Fibroblast of skin of scalp (primary cell): ENCODE results near the gene MAS1.
A peak's percentile ranks its signal among the peaks of the same experiment; 100 is the strongest.

ENCODE experiments used
- DNase-seq: peaks from one replicate; pipeline ENCODE4 v3.0.0-alpha.2; 2013

Gene MAS1

DNA sequence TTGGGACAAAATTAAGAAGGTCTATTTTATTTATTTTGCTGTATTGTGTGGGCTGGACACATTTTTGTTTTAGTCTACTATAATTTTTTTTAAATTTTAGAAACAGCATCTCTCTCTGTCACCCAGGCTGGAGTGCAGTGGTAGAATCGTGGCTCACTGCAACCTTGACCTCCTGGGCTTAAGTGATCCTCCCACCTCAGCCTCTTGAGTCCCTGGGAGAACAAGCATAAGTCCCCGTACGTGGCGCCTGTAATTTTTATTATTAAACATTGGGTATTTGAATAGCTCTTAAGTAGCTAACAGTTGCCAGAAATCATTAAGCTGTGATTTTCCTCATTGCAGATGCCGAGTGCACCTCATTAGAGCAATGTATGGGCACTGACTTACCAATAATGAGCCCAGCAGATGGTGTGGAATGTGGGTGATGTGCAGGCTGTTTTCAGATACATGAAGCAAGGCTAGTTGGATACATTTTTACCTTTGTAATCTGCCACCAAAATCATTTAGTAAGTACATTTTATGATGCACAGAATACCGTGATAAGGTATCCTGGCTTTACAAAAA, 10.3 kb upstream of the MAS1 start:
- DNase-seq, result no peak

DNA sequence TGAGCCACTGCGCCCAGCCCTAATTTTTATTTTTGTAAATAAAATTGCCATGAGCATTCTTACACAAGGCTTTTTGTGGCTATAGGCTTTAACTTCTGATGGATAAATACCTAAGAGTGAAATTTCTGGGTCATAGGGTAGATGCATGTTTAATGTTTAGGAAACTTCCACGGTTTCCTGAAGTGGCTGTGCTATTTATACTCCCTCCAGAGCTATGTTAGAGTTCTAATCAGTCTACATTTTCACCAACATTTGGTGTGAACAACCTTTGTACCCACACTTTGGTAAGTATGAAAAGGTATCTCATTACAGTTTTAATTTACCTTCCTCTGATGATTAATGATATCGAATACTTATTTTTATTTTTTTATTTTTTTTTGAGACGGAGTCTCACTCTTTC, 6.1 kb upstream of the MAS1 start:
- no peak for DNase-seq

DNA sequence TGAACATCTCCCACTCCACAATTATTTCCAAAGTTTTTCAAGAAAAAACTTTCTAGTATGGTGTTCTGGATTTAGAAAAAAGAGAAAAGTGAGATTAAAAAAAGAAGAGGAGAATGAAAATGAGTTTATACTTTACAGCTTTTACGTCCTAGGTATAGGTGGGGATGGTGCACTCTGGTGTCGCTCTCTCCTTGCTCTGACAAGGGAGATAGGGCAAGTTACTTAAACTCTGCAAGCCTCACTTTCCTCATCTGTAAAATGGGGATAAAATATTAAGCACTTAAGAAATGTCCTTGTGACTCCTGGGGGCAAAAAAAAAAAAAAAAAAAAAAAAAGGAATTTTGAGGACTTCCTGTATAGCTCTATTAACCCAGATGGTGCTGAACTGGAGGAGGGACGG, 4.5 kb upstream of the MAS1 start:
- no peak for DNase-seq

DNA sequence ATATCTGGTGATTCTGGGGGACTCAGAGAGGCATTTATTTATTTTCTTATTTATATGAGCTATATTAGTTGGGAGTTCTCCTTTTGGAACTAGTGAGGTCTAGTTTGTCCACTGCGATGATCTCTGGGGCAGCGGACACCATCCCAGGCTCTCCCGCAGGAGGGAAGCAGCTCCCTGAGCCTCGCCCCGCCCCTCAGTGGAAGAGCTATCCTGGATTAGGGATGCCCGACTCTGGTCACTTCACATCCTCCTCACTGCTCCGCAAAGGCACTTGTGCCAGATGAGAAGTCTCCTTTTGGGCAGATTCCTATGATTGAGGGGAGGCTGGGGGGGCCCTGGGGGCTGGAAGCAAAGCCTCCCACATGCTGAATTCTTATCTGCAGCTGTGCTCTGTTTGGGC, 3.6 kb upstream of the MAS1 start:
- DNase-seq, result no peak

DNA sequence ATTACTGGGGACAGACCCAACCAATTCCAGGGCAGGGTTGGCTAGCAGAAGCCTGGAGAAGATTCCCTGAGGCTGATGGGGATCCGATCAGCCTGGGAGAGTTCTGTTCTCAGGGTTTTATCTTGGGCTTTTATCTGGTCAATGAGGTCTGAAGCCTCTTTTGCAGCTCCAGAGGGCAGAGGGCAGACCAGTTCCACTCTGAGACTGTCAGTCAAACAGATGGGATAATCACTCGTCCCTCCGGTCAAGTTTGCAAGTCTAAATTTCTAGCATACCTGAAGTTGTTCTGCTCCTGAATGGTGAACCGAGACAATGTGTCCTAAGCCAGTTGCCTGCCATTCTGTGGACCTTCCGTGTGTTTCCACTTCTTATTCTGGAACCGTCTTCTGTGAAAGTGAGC, 3.0 kb upstream of the MAS1 start:
- DNase-seq, result no peak

DNA sequence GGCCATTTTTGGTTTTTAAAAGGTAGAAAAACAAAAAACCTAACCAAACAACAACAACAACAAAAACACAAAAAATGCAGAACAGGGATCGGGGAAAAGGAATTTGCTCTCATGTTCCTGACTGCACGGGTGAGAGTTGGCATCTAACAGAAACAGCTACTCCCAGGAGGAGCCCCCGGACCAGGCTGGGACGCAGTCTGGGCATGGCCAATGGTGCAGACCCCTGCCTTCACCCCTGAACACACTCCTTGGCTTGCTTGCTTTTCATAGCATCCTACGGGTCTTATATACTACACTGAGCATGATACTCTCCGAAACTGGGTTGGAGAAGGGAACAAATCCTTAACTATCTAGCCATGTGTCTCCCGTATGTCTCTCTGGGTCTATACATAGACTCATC, 587 bp upstream of the MAS1 start:
- no peak for DNase-seq

DNA sequence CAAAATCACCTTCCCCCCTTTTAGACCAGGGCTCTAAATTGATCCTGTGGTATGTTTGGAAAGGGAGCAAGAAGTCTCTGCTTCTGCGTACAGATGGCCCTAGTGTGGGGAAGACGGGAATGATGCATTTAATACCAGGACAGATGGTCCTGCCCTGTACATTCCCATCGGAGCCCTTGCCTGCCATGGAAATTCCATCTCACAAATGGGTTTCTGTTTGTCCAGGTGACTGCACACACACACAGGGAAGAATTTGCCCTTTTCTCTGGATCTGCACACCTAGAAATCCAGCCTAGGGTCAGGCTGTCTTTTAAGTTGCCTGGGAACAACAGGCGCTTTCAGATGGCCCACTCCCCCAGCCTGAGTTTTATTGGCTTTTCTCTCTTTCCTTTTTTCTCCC, 1.3 kb downstream of the MAS1 start:
- no peak for DNase-seq

DNA sequence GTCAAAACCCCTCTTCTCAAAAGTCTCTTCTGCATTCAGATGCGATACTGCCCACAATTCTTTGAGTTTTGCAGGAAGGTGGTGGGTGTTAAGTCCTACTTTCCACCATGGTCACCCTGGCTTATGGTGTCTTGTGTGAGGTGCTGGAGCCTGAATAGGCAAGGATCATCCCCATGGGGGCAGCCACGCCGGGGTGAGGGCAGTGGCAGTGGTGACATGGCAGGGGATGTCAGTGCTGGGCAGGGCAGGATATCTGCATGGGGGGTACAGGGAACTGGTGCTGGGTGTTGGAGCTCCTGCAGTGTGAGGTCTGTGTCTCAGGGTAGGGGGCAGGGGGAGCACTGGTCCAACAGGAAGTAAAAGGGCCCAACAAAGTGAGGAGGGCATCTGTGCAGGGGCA, 2.3 kb downstream of the MAS1 start:
- DNase-seq, result no peak

DNA sequence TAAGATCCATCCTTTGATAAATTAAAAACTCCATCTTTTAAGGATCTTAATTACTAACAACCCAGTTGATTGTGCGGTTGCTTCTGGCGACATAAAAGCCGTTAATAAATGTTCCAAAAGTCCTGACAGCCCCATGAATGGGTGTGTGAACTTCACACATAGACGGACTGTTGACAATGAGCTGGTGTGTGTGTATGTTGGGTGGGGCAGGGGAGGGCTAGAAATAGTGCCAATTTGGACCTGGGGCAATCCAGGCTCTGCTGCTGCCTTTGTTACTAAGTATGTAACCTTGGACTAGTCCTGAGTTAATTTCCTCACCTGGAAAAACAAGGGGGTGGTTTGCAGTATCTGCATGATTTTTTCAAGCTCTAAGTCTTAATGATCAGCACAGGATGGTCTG, 4.2 kb downstream of the MAS1 start:
- no peak for DNase-seq

DNA sequence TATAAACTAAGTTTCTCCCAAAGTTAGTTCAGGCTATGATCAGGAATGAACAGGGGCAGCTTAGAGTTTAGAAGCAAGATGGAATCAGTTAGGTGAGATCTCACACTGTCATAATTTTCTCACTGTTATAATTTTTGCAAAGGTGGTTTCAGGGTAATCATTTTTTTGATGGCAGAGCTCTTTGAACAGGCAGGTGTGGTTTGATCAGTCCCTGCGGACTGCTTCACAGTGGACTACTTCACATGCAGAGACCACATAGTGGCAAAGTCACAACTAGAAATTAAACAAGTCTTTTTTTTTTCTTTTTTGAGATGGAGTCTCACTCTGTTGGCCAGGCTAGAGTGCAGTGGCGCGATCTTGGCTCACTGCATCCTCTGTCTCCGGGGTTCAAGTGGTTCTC, 6.8 kb downstream of the MAS1 start:
- DNase-seq, result no peak

DNA sequence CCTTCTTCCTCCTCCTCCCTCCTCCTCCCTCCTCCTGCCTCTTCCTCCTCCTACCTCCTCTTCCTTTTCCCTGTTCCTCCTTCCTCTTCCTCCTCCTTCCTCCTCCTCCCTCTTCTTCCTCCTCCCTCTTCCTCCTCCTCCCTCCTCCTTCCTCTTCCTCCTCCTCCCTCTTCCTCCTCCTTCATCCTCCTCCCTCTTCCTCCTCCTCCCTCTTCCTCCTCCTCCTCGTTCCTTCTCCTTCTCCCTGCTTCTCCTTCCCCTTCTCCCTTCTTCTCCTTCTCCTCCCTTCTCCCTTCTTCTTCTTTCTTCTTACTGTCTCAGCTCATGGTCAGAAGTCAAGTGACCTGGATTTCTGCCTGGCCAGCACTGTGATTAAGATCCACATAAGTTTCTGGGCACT, 7.7 kb downstream of the MAS1 start:
- DNase-seq, result no peak

DNA sequence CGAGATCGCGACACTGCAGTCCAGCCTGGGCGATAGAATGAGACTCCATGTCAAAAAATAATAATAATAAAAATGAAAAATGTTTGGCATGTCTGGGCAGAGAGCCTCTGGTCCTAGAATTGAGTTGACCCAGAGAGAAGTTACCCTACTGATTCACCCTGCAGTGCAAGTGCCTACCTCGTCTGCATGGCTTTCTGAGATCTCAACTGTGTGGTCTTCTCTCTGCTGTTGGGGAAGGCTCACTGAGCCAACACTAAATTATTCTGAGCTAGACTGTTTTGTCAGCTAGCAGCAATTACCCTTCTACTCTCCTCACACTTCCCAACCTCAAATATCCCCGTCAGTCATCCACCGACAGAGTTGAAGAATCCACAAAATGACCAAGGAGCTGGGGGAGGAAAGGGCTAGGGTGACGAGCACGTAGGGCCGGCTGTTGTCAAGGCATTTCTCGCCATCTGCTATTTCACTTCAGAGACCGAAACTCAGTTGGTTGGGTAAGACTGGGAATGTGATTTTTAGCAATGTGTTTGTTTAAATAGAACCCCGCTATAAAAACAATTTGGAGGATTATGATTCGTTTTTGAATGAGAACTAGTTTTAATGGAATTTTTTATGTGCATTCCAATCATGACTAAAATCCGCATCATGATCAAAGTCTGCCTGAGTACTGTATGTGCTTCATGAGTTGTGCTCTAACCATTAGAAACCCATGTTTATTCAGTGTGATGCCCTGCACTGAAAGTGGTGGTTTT, 9.4 kb downstream of the MAS1 start:
- peak; percentile 96 for DNase-seq

DNA sequence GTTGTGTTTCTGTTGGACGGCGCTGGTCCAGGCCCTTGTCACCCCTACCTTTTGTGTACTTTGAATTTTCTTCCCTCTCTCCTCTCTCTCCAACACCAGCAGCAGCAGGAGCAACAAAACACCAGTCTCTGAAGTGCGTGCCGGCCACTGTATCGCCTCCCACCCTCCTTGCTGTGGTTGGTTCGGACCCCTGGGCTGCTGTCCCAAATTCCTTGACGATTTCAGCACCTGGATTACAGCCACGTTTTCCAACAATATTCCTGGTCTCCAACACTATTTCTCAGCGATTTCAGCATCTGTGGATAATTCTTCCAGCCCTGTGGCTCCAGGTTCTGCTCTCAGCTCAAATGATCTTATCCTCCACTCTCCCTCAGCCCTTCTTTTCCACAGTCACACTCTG, 11.8 kb downstream of the MAS1 start:
- DNase-seq, result no peak

DNA sequence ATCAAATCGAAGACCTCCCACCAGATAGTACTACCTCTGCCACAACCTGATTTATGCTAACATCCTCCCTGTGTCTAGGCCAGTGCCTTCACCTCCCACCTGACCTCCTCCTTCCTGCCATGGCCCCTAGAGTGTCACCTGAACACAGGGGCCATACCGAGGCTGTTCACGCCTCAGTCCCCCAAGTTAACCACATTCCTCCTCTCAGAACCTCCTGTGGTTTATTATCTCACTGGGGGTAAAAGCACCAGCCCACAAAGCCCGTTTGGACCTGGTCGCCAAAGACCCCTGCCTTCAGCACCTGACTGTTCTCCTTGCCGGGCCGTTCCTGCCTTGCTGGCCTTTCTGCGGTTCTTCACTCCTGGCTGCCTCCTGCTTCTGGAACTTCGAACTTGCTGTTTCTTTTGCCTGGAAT, 13.7 kb downstream of the MAS1 start:
- no peak for DNase-seq

DNA sequence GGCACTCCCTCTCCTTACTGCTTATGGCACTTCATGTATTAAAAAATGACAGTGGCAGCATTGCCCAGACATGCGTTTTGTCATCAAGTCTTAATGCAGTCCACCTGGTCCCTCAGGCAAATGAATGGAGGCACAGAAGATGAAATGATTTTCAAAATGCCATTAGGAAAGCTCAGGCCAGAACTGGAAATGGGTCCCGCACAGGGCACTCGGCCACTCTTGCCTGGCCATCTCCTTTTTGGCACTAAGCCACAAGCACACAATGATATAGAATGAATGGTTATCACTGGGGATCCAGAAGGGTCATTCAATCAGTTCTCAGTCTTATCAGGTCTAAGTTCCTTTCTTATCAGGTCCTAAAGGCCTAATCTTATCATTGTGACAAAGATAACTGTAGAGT, 15.6 kb downstream of the MAS1 start:
- DNase-seq, result no peak

DNA sequence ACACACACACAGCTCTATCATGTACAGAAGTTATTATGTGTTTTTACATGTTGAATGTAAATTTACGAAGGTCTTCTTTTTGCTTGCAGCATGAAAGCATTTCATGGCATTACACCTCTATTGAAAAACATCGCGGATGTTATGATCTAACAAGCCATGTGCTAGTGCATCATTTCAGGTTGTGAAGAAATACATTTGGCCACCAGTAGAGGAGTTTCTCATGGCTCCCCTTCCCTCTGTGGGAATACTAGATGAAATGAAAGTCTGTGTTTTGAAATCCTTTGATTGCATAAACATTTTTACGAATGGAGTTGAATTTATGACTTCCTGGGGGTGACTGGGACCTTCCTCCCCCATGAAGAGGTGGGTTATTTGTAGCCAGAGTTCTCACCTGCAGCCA, 17.7 kb downstream of the MAS1 start:
- no peak for DNase-seq

DNA sequence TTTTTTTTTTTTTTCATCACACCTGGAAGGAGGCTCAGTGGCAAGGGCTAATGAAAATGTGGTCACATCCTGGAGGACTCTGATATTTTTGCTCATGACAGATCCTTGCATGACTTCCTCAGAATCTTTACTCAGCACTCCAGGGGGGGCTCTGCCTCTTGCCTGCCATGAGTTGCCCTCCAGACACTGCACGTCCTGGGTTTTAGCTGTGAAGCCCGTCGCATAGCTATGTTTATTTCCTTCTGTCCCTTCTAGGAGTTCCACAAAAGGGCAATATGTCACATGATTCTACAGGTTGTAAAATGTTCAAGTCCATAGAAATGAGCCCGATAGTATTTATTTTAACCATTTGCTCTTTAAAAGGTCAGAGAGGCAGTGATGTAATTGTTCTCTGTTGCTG, 18.2 kb downstream of the MAS1 start:
- DNase-seq, result no peak

DNA sequence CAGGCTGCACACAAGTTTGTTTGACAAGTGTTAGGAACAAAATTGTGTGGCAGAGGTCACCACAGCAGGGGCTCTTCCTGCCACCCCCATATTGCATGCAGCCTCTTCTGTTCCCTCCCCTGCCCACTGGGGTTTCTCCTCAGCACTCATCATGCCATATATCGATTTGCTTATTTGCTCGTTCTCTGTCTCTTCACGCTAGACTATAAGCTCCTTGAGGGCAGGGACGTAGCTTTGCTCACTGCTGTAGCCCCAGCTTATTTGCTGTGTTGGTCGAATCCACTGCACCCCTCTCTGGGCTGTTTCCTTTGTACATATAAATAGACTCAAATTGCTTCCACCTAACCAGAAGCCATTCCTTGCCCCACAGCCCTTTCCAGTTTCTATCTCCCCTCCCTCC, 19.6 kb downstream of the MAS1 start:
- DNase-seq, result no peak

DNA sequence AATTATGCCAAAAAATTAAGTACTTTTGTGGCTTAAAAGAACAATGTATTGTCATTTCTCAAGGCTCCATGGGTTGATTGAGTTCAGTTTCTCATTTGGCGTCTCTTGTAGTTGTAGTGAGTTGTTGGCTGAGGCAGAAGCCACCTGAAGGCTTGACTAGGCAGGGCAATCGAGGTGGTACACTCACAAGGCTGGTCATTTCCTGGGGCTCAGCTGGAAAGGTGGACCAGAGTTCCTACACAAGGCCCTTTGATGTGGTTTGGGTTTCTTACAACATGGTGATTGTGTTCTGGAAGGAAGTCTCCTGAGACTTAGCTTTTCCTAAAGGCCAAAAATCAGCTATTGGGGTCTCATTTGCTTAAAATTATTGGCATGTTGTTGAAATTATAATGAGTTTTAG, 22.6 kb downstream of the MAS1 start:
- DNase-seq, result no peak

DNA sequence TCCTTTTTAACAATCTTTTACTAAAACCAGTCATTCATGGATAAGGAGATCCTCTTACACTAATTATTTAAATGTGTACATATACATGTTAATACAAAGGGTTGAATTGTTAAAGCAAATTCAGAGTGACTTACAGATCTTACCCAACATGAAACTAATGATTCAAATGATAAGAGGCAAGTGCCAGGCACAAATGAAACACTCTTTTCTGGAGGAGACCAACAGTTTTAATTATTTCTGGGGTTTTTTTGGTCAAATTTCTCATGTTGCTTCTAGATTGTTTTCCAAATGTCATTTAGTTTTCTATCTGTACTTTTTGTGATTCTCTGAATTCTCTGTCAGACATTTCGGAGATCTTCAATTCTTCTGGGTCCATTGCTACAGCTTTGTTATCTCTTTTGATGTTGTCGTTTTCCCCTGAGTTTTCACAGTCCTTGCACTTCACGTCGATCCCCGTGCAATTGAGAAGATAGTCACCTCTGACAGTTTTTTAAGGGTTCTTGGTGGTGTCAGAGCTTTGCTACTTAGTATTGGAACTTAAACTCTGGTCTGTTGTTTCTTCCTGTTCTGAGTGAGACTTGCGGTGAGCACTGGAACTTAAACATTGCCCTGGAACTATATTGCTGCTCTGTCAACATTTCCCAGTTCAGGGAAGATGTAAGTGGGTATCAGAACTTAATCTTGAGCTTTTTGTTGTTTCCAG, 23.2 kb downstream of the MAS1 start:
- DNase-seq, result no peak

DNA sequence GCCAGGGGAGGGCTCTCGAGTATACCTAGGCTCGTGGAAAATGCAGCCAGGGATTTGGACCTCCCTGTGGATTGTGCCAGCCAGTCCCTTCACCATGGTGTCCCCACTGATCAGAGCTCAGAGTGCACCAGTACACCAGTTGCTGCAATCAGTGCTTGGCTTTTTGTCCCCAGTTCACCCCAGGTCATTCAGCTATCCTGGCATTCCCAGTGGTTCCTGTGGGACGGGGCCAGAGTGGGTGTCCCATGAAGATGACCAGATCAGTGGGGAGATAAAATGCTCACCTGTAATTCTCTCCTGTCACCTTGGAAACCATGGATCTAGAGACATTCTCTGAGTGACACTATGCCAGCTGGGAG, 23.8 kb downstream of the MAS1 start:
- DNase-seq, result no peak

DNA sequence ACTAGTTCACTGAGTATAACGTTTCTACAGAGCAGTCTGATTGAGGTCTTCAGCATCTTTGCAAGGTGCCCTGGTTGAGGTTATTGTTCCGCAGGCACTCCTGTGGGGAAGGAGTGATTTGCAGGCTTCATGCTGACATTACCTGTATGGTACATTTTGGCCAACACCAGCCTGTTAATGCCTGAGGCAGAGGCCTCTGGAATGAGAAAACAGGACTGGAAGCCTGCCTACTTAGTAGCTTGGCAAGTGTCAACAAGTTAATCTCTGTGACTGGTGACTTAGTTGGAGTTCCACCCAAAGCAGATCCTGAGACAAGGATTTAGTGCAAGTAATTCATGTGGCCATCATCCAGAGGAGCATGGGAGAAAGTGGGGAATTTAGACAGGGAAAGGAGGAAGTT, 24.6 kb downstream of the MAS1 start:
- DNase-seq, result no peak

DNA sequence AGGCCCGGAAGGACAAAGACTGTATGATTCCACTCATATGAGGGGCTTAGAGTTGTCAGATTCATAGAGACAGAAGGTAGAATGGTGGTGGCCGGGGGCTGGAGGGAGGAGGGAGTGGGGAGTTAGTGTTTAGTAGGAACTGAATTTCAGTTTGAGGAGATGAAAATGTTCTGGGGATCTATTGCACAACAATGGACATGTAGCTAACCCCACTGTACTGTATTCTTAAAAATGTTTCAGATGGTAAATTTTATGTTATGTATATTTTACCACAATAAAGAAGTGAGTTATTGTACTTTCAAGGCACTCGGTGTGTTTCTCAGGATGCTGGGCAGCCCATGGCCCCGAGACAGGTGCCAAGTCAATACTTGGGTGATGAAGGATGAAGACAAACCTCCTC, 25.4 kb downstream of the MAS1 start:
- DNase-seq, result no peak

DNA sequence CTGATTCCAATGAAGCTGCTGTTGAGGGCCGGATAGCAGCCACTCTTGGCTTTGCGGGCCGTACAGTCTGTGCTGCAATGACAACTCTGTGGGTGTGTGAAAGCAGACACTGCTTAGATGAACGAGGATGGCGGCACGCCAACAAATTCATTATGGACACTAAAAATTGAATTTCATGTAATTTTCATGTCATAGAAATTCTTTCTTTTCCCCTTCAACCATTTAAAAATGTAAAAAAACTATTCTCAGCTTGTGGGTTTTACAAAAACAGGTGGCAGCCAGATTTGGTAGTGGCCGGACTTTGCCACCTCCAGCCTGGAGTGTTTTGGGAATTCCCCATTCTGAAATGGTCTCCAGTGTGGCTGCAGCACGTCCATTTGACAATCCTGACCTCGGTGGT, 26.0 kb downstream of the MAS1 start:
- DNase-seq, result no peak
